Activated T-cell treated with anti-CD3 and anti-CD28 coated beads for 4 hours (primary cell): ENCODE data around the gene ABI1.
"Not testable (repeated sequence)": the region's sequence is repeated elsewhere in the genome, so short reads cannot be mapped to it uniquely, and the experiment has no call there.

Experiments
- DNase-seq: peaks from one replicate; pipeline ENCODE4 v3.0.0-alpha.2; 2020

ABI1 gene

GRCh38 chr10:26860443-26861204, at the start of gene ABI1:
TSS of gene ABI1 (minus strand) at chr10:26860958. CDS start at chr10:26860863, 95 bp downstream.
- DNase-seq, result peak; percentile 96

- DNase-seq, result no peak
These were observed 49.0 kb upstream of the ABI1 start for GRCh38 chr10:26909753-26910152.

GRCh38 chr10:26905253-26905781, 44.6 kb upstream of the ABI1 start:
- DNase-seq, result not testable (repeated sequence)

- DNase-seq, result no peak
These were observed 42.9 kb upstream of the ABI1 start for GRCh38 chr10:26903431-26904217.

- DNase-seq, result not testable (repeated sequence)
These were observed 31.7 kb upstream of the ABI1 start for GRCh38 chr10:26892306-26892923.

GRCh38 chr10:26890956-26891355, 30.2 kb upstream of the ABI1 start:
- no peak for DNase-seq

- no peak for DNase-seq
These were observed 27.0 kb upstream of the ABI1 start for GRCh38 chr10:26887611-26888215.

GRCh38 chr10:26881600-26882331, 21.0 kb upstream of the ABI1 start:
- DNase-seq, result no peak

GRCh38 chr10:26879744-26880143, 19.0 kb upstream of the ABI1 start:
- DNase-seq, result no peak

GRCh38 chr10:26870766-26871165, 10.0 kb upstream of the ABI1 start:
- DNase-seq, result no peak

GRCh38 chr10:26869528-26869927, 8.8 kb upstream of the ABI1 start:
- no peak for DNase-seq

- no peak for DNase-seq
These were observed 2.8 kb upstream of the ABI1 start for GRCh38 chr10:26863351-26864076.

- no peak for DNase-seq
These were observed 644 bp upstream of the ABI1 start for GRCh38 chr10:26861205-26861998.

GRCh38 chr10:26860102-26860442, 686 bp downstream of the ABI1 start:
- DNase-seq, result peak; percentile 46

GRCh38 chr10:26859241-26860101, 1.3 kb downstream of the ABI1 start:
- no peak for DNase-seq

GRCh38 chr10:26858707-26859034, 2.1 kb downstream of the ABI1 start:
- DNase-seq, result no peak

GRCh38 chr10:26857991-26858706, 2.6 kb downstream of the ABI1 start:
- no peak for DNase-seq

GRCh38 chr10:26857553-26857952, 3.2 kb downstream of the ABI1 start:
- not testable (repeated sequence) for DNase-seq

GRCh38 chr10:26855186-26855585, 5.6 kb downstream of the ABI1 start:
- no peak for DNase-seq
